ENCODE measurements around the gene CDH2.

DNA sequence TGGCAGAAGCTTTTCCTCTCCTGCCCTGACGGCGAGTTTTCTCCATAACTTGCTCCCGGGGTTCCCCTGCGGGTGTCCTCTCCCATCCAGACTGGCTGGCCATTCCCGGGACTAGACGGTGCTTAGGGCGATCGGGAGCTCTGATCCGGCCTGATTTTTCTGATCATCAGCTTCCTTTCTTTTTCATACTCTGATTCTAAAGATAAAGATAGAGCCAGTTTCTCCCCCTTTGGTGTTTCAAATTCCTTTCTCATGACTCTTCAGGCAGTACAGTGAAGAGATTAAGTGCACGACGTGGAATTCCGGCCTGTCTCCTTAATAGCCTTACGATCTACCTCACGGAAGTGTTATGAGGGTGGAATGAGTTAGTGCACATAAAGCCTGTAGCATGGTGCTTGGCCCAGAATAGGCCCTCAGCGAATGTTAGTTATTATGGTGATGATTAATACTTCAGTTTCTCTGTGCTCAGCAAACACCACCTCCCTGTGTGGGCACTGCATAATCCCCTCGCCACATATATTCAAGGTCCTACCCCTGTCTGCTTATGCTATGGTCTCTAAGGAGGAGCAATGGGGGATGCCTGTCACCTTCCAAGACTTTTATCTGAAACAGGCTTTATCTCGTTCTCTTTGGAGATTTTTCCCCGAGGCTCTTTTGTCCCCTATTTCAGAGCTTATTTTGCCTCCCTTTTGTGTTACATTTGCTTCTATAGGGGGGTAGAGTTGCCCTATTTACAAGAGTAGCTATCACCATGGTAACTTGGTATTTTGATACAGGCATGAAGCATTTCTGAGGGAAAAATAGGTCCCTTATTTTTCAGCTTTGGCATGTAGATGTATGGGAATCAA, 254.8 kb downstream of the CDH2 start:
- TF ChIP-seq CTCF (conservative IDR thresholded peaks at IDR 0.05; ENCODE audit: low read depth in 2 of 2) (no peak), JUNB (IDR thresholded peaks at IDR 0.05; ENCODE audit: unreplicated experiment) (no peak), POLR2AphosphoS5 (IDR thresholded peaks at IDR 0.05; ENCODE audit: low read depth) (no peak)
